Fibroblast of skin of right quadriceps (primary cell): ENCODE results near the gene MYEOV.

Experiments
- DNase-seq: peaks from one replicate; pipeline ENCODE4 v3.0.0-alpha.2; 2013

Gene MYEOV

DNA sequence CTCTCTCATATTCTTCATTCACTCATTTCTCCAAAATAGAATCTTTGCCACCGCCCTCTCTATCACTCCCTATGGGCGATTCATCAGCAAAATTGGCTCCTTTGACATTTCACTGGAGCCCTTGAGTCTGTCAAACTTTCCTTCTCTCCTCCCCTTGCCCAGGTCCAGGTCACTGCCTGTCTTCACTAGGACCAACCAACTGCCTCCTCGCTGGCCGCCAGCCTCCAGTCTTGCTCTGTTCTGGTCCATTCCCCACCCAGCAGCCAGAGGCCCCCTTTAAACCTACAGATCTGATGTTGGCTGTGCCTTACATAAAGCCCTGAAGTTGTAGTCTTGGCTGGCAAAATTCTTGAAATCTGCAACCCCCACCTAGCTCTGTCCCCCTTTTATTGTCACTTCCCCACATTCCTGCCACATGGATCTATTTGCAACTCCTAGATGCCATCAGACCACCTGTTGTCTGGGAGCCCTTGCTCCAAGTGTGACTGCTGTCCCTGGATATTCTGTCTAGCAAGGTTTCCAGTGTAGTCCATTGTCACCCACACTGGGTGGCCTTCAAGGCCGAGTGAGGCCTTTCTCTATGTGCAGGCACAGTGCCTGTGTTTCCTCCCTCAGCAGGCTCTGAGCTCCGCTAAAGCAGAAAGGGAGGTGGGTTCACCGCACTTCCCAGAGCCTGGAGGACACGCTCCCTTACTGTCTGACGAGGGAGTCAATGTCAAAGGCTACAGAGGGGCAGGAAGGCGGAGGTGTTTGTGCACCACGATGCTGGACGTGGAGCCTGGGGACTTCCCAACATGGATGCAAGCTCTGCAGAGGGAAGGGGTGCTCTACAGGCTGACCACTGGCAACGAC lies 25.5 kb downstream of the MYEOV start:
- DNase-seq: no peak

DNA sequence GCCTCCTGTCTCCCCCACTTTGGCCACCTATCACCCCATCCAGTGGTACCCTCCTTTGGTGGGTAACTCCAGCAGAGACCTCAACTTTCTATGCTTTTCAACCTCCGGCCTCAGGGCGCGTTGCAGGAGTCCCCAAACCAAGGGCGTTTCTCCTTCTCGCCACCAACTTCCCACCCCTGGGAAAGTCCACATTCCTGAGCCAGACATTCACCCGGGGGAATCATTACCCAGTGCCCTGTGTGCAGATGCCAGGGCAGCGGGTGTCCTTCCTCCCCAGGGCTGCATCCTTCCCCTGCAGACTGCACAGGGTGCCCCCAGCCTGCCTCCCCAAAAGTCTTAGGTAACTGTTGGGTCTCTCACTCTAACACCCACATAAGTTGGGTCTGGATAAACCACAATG lies 26.4 kb downstream of the MYEOV start:
- DNase-seq: no peak

- DNase-seq: peak; percentile 61
Observed at GRCh38 chr11:69320756-69321741, 27.1 kb downstream of the MYEOV start.

DNA sequence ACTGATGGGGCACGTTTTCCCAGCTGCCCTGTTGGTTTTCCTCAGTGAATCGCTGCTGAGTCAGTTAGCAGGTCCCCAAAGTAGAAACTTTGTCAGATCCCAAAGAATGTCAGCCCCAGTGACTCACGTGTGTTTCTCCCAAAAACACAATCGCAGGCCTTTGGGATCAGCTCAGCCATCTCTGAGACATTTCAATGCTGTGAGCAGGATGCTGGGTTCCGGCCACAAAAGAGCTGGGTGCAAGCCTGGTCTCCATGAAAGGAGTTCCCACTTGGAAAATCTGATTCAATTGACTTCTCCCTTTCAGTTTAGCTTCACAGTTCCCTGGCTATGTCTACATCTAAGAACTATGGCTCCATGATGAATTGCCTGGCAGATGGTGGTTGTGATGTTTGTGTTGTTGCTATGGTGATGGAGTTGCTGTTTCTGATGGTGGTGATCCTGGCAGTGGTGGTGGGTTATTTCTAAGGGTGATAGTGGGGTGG lies 28.0 kb downstream of the MYEOV start:
- DNase-seq: peak; percentile 97

- no peak for DNase-seq
Observed at GRCh38 chr11:69325446-69325845, 31.5 kb downstream of the MYEOV start.

GRCh38 chr11:69326622-69327219 lies 32.8 kb downstream of the MYEOV start:
- DNase-seq: no peak

DNA sequence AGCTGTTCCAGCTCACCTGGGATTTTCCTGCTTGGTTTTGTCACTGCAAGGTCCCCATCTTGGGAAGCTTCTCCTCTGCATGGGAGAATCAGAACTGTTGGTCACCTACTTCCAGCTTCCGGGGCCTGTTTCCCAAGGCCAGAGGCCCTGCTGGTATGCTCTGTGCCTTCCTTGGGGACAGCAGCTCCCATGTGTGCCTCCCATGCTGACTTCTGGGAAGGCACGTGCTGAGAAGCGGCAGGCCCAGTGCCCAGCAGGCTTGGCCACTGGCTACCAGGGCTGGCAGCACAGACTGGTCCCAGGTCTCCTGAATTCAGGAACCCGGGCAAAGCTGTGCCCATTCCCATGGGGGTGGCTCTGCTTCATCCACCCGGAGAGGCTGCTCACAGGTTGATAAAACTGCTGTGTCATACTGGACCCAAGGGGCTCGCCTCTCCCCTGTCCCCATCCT lies 33.8 kb downstream of the MYEOV start:
- no peak for DNase-seq

GRCh38 chr11:69328231-69328630 lies 34.3 kb downstream of the MYEOV start:
- DNase-seq: no peak

- DNase-seq: no peak
Observed at GRCh38 chr11:69329581-69329980, 35.6 kb downstream of the MYEOV start.

DNA sequence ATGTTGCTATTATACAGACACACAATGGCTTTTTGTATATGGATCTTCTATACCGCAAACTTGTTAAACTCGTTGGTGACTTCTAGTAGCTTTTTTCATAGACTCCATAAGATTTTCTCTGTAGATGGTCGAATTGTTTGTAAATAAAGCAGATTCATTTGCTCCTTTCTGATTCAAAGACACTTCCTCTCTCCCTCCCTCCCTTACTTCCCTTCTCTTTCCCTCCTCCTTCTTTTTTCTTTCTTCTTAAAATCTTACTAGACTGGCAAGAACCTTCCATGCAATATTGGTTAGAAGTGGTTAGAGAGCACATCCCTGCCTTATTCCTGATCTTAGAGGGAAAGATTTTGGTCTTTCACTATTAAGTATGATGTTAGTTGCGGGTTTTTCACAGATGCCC lies 36.4 kb downstream of the MYEOV start:
- DNase-seq: no peak

DNA sequence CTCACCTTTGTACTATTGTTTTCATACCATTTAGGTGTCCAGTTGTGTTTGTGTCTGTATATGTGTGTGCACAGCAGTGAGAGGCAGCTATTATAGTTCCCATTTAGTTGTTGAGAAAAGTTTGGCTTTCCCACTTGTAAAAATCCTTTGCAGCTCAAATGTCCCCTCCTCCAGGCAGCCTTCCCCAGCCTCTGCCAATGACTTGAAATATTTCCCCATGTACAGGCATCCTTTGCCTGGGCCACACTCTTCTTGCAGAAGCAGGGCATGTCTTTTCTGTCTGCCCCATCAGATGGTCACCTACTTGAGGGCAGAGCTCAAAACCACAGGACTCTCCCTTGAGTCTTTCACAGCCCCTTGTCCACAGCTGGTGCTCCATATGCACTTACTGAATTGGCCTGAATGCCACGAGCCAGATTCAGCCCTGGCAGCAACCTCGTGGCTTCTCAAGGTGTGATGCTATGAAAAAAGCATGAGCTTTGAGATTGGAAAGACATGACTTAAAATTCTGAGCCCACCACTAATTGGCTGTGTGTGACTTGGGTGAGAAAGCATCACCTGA lies 39.3 kb downstream of the MYEOV start:
- DNase-seq: no peak

DNA sequence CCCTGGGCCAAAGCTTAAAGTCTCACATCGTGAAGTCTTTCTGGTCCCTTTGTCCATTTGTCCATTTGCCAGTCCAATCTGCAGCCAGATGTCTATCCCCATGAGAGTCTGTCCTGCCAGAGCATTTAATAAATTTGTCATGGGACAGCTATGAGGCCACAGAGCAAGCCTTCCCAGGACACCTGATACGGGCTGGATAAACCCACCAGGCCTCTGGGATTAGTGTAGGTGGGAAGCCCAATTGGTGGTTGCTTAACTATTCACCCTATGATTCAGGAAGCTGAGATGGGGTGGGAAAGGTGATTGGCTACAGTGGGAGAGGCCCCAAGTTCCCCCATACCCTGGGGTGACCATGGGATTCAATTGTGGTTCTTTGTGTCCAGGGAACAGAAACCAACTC lies 39.9 kb downstream of the MYEOV start:
- no peak for DNase-seq

DNA sequence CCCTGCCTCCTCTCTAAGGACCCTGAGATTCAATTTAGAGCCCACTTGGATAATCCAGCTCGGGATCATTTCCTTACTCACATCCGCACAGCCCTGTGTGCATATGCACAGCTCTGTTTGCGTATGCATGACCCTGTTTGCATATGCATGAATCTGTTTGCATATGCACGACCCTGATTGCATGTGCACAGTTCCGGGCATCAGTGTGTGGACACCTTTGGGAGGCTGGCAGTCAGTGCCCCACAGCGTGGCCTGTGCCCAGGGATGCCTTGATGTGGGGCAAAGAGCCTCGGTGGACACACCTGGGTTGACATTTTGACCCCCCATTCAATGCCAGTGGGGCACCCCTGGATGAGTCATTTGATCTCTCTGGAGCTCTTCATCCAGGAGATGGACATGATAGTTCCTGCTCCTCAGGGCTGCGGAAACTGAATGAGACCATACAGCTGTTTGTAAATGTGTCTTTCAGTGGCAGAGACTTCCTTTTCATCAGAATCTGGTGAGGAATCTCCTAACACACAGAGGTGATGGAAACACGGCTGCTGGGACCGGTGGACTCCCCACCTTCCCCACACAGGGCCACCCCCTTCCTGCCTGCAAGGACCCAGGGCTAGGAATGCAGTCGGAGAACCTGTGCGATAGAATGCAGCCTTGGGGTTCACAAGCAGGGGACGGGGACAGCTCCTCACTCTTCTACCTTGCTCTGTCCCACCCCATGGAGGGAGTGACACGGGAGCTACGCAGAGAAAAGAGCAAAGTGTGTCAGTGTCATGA lies 41.2 kb downstream of the MYEOV start:
- no peak for DNase-seq

- no peak for DNase-seq
Observed at GRCh38 chr11:69335781-69336405, 41.9 kb downstream of the MYEOV start.

DNA sequence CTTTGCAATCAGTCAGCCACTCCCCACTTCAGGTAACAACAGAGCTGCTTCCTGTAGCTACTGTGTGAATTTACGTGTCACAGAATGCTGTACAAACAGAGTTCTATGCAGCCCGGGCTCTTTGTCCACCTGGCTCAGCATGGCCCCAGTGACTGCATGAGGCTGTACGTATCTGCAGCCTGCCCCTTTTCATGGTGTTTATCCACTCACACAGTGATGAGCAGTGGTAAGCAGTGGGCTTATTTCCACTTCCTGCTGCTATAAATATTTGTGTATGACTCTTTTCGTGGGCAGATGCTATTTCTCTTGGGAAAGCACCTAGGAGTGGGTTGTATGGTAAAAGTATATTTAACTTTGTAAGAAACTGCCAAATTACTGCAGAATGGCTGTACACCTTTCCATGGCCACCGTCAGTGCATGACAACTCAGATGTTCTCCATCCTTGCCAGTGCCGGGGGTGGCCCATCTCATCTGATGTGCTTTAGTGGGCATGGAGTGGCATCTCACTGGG lies 43.3 kb downstream of the MYEOV start:
- peak; percentile 35 for DNase-seq

DNA sequence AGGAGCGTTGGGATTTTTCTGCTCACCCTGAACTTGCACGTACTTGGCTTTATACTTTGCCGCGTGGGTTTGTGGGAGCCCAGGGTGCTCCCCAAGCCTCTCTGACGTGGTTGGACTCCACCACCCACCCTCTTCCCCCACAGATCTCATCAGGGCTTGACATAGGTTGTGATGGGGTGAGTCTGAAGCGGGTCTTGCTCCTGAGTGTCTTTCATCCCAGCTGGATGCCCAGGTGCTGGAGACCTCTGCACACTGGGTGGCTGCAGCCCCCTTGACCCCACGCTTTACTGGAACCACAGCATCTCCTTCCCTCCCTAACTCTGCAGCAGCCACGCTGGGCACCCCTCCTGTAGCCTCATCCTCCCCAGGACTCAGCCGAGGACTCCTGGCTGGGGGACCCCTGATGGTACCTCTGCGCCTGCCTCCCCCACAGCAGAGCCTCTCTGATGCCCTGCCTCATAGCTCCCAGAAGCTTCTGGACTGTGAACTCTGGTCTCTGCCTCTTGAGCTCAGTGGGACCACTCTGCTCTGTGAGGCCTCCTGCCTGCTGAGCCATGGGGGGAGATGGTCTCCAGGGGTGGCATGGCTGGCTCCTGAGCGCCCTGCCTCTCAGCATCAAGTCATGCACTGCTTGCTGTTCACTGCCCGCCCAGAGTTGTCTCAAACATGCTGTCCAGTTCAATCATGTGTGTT lies 45.2 kb downstream of the MYEOV start:
- DNase-seq: no peak

DNA sequence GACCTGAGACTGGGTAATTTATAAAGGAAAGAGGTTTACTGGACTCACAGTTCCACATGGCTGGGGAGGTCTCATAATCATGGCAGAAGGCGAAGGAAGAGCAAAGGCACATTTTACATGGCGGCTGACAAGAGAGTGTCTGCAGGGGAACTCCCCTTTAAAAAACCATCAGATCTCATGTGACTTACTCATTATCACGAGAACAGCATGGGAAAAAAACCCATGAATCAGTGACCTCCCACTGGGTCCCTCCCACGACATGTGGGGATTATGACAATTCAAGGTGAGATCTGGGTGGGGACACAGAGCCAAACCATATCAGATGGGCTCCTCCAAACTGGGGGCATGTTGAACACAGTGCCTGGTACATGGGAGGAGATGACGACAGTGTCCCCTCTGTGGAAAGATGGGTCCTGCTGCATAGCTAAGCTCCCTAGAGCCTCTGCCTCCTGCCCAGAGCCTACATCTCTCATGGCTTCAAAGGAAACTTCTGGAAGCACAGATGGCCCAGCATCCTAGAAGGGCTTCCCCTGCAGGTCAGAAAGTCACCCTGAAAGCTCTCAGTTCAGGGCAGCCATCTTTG lies 46.1 kb downstream of the MYEOV start:
- DNase-seq: no peak

DNA sequence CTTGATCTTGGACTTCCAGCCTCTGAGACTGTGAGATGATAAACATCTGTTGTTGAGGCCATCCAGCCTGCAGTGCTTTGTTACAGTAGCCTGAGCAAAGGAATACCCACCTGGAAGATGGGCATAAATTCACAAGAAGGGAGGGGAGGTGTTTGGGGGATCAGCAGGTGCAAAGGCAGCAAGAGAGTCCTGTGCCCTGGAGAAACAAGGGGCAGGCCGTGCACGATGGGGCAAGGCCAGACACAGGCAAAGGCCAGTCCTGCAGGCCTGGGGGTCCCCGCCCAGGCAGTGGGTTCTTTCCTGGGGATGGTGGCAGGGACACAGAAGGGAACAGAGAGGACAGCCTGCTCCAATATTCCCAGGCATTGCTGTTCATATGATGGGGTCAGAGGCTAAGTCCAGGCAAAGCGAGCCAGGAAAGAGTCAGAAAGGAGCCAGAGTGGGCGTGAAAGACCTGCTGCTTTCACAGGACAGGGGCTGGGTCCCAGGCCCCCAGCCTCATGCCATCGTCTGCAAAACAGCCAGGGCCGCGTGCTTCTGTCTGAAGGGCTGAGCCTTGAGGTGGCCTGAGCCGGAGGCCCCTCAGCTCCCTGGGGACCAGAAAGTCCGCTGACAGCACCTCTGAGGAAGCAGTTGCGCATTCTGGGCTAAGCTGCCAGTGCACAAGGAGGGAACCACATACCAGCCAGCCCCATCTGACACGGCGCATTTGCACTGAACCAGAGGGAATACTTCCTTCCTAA lies 48.8 kb downstream of the MYEOV start:
- DNase-seq: no peak
